Measurements from ENCODE around the gene CABP4.
"Not testable (repeated sequence)": the region's sequence is repeated elsewhere in the genome, so short reads cannot be mapped to it uniquely, and the experiment has no call there.

Gene CABP4

DNA sequence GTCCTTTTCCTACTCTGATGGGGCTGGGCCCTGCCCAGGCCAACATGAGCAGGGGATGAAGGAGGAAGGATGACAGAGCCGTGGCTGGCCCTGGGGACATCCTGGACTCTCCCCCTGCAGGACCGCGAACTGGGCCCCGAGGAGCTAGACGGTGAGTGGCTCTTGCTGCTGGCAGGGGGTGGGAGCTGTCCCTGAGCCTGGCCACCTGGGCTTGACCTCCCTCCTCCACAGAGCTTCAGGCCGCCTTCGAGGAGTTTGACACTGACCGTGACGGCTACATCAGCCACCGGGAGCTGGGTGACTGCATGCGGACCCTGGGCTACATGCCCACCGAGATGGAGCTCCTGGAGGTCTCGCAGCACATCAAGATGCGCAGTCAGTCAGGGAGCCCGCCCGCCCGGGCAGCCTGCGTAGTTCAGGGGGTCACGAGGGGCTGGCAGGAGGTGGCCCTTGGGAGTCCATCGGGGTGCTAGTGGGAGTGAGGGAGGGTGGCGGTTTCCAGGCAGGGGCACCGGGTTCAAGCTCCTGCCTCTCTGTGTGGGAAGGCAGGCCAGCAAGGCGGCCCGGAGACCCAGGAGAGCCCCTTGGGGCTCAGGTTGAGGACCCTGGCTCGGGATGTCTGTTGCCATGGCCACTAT is 1.0 kb downstream of the CABP4 start:
- no peak for DNase-seq

DNA sequence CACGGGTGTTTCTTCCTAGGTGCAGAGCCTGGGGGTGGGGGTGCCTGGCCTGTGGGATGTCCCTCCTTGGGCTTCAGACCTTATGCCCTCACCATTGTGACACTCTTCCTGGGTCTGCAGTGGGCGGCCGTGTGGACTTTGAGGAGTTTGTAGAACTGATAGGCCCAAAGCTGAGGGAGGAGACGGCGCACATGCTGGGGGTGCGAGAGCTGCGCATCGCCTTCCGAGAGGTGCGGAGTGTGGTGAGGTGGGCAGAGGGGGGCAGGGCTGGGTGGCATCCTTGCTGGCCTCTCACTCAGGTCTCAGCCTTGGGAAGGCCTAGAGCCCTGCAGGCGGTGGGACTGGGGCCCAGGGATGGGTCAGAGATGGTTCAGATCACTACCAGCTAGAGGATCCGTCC is 2.3 kb downstream of the CABP4 start:
- DNase-seq: no peak

DNA sequence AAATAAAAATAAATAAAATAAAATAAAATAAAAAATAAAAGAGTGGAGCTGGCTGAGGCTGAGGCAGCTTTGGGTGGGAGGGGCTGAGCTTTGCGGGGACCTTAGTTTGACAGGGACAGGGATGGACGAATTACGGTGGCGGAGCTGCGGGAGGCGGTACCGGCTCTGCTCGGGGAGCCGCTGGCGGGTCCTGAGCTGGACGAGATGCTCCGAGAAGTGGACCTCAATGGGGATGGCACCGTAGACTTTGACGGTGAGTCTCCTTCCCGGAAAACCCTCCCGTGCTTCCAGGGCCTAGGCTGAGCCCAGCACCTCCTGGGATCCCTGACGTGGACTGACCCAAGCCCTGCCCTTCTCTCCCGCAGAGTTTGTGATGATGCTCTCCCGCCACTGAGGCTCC is 3.1 kb downstream of the CABP4 start:
- no peak for DNase-seq

DNA sequence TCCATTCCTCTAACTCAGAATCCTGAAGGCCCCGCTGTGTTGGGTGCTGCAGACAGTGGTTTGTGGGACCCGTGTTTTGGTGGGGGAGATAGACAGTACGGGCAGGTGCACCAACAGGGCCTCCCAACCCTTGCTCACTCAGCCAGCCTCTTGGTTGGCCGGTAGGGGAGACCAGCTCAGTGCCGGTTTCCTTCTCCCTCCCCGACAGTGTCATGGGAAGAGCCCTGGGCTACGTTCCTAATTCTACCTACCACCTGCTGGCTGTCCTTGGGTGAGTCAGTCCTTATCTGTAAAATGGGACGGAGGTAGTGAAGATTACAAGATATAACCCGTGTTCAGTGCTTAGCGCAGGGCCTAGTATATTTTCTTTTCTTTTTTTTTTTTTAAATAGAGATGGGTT is 8.0 kb downstream of the CABP4 start:
- DNase-seq: no peak

DNA sequence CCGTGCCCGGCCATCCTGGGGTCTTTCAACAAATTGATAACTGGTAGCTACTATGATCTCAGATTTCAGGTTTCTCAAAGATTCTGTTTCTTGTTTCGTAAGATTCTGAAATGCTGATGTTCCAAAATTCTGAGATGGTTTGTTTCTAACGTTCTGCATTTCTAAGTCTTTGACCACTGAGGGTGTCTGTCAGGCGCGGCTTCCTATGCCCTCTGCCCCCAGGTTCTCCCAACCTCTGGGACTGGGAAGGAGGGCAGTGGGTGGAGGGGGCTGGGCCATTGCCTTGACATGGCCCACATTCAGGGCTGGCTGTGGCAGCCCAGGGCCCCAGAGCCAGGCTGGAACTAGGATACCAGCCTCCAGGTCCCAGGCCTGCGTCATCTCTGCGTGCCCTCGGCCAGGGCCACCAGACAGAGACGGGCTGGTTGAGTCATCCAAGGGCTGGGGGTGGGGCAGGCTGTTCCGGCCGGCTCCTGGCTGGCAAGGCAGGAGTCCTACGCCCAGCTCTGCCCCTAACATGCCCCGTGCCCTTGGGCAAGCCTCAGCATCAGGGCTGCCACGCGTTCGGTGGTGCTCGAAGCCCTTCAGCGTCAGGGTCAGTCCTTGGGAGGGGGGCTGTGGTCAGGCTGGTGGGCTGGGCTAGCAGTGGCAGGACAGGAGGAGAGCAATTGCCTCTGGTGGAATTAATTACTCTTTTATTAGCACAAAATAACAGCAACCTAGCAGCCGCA is 8.7 kb downstream of the CABP4 start:
- no peak for DNase-seq

DNA sequence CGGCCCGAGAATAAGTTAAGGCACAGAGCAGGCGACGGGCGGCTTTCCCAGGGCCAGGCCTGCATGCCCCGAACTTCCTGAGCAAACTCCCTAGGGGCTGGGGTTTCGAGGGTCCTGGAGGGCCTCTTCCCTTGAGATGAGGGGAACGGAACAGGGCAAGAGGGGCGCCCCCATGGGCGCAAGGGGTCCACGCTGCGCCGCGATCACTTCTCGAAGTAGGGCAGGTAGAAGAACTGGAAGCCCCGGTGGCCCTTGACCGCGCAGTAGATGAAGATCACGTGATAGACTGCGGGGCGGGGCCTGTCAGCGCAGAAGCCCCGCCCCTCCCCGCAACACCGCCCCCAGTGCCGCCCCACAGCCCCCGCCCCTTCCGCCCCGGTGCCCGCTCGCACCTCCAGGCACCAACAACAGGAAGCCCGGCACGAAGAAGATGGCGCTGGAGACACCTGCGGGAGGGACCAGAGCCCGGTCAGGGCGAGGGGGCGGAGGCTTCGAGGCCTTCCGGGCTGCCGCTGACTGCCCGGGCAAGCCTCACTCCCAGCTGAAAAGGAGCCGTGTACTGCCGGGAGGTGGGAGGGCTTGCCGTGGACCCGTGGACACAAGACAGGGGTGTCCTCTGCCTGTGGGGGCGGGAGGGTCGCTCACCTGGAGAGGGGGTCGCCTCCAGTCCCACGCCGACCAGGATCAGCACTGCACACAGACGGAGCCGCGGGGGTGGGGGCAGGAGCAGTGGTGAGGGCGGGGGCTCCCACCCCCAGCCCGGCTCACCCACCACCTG is 9.4 kb downstream of the CABP4 start:
- peak; percentile 88 for DNase-seq

DNA sequence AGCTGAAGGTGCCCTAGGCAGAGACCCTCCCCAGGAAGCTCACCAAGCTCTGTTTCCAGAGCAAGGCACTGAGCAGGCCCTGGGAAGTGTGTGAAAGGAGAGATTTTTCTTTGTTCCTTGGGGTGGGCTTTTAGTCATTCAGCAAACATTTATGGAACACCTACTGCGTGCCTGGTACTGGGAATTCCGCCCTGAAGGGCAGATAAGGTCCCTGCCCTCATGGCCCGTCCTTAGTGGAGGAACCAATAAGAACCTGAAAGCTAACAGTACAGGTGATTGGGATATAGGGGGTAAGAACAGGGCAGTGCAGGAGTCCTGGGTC is 10.0 kb downstream of the CABP4 start:
- no peak for DNase-seq

DNA sequence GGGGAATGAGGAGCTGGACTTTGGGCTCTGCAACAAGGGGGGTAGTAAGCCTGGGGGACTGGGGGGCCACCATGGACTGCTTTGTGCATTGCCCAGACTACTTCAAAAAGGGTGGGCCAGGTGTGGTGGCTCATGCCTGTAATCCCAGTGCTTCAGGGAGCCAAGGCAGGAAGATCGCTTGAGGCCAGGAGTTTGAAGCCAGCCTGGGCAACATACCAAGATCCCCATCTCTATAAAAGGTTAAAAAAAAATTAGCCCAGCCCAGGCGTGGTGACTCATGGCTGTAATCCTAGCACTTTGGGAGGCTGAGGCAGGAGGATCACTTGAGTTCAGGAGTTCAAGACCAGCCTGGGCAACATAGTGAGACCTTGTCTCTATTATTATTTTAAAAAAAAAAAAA is 10.4 kb downstream of the CABP4 start:
- DNase-seq: not testable (repeated sequence)

DNA sequence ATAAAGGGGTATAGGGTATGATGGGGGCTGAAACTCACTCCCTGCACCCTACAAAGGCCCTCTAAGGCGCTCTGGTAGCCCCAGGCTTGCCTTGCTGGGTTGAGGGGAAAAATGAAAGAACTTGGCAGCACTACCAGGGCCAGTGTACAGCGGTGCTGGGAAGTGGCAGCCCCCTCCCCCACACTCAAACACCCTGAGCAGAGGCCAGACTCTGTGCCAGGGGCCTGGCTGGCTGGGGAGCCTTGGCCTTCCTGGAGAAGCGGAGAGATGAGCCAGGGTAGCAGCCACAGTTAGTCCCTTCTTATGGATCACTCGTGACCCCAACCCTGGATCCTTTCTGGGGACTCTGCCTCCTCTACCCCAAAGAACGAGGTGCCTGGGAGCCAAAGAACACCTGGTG is 11.2 kb downstream of the CABP4 start:
- DNase-seq: peak; percentile 11

DNA sequence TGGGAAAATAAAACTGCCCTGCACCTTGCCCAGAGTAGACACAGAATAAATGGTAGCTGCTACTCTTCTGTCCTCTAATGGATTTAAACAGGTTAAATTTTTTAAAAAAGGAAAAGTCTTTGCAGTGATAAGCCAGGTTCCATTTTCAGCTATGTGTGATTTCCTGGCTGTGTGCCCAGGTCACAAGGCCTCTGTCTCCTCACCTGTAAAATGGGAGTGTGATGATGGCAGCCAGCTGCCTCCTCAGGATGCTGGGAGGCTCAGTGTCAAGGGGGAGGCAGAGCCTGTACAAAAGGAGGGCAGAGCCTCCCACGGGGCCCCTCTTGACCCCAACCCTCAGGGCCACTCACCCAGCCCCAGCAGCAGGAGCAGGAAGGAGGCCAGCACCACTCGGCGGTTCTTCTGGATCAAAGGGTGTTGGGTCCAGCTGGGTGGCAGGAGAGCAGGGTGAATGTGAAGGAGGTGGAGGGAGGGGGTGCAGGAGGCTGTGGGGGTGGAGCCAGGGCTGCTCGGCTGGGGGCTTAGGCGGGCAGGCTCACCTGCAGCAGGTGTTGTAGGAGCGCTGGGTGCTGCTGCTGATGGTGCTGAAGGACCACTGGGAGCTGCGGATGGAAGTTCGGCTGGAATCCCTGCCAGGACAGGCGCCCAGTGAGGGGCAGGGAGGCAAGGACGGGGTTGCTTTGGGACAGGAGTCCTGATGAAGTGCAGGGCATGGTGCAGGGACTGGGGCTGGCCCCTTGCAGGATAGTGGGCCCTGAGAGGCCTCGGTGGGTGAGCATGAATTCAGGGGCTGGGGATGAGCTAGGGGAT is 12.0 kb downstream of the CABP4 start:
- no peak for DNase-seq

DNA sequence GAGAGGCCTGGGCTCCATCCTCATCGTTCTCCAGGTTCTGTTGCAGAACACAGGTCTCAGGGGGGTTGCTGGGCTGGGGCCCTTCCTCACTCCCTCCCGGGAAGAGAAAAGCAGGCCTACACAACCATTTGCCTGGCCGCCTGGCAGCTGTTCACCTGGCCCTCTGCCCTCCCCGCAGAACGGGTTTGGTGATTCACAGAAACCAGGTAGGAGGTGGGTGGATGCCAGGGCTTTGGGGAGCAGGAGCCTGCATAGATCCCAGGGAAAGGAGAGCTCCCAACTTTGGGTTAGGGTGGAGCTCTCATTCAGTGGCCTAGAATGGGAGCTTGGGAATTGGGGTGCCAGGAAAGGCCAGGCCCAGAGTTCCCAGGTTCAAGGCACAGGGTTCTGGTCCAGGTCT is 12.9 kb downstream of the CABP4 start:
- peak; percentile 8 for DNase-seq

DNA sequence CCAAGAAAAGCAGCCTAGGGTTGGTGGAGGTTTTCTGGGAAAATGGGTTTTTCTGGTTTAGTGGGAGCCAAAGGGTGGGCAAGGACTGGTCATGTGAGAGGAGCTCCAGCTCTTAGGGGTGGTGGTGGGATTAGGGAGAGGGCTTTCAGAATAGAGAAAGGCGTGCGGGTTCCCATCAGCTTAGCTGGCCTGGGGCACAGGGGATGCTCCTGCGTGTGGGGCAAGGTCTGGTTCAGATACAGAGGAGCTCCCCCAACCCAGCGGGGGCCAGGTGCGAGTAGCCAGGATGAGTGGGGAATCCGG is 13.3 kb downstream of the CABP4 start:
- DNase-seq: no peak

DNA sequence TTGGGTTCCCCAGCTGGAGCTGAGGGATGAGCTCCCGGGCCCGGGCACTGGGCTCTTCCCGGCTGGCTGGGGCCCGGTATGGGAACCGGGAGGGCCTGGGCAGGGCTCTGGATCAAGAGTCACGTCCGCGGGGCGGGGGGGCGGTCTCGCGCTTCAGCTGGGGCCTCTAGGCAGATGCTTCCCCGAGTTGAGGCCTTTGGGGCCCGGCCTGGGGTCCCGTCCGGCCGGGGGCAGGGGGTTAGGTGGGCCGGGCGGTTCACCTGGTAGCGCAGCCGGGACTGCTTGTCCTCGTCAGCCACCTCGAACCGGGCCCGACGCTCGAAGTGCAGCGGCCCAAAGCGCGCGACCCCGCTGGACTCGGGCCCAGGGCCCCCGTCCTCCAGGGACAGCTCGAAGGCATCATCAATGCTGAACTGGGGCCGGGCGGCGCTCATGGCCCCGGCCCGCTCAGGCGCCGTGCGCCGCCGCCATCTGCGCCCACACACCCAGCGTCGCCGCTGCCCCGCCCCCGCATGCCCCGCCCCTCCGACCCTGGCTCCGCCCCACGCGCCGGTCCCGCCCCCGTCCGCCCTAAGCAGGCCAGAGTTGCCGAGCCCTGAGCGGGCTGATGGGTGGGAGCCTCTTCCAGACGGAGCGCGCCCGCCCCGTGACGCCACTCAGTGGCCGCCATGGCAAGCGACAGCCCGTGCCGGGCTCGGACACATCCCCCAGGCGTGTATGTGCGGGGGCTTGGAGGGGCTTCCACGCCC is 13.8 kb downstream of the CABP4 start, which contains the start of gene TMEM134:
Gene TMEM134 (minus strand): TSS at position 493 of the 749 bp plus-strand sequence. CDS start 59 bp downstream, at position 434.
- peak; percentile 85 for DNase-seq

DNA sequence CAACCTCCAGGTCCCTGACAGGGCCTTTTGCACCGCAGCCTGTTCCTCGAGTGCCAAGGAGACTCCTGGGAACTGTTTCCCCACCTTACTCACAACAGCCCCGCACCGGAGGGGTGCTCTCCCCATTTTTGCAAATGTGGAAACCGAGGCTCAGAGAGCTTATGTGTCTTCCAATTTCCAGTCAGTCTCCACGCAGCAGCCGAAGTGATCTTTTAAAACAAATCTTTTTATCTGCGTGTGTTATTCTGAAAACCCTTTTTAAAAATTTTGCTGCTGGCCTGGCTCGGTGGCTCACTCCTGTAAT is 14.3 kb downstream of the CABP4 start:
- no peak for DNase-seq

DNA sequence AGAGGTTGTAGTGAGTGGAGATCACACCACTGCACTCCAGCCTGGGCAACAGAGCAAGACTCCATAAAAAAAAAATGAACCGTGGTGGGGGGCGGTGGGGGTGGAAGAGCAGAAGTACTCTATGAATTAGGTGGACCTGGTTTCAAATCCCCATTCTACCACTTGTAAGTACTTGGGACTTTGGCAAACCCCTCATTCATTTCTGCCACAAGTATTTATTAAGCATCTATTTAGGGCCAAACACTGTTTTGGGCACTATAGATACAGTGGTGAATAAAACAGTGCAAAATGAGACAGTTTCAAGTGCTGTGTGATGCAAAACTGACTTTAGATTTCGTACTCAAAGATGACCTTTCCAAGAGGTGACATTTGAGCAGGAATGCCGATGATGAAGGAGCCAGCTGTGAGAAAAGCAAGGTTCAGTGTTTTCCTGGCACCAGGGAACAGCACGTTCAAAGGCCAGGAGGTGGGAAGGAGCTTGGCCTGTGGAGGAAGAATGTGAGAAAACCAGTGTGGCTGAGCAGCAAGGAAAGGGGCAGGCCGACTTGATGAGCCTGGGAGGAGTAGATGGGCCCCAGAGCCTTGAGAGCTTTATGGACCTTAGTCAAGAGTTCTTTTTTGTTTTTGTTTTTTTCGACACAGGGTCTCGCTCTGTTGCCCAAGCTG is 15.3 kb downstream of the CABP4 start:
- DNase-seq: no peak

DNA sequence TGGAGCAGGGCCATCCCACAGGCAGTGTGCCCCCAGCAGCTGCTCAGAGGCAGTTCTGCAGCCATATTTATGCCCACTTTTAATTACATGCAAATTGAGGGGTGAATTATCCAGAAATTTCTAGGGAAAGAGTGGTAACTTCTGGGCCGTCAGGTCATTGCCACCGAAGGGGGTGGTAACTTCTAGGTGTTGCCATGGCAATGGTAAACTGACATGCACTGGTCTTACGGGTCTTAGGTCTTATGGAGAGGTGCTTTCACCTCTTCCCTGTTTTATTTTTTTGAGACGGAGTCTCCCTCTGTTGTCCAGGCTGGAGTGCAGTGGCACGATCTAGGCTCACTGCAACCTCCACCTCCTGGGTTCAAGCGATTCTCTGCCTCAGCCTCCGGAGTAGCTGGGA is 17.7 kb downstream of the CABP4 start:
- no peak for DNase-seq

DNA sequence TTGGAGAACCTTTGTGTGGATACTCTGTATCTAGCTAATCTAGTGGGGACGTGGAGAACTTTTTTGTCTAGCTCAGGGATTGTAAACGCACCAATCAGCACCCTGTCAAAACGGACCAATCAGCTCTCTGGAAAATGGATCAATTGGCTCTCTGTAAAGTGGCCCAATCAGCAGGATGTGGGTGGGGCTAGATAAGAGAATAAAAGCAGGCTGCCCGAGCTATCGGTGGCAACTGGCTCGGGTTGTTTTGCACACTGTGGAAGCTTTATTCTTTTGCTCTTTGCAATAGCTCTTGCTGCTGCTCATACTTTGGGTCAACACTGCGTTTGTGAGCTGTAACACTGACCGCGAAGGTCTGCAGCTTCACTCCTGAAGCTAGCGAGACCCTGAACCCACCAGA is 21.5 kb downstream of the CABP4 start:
- not testable (repeated sequence) for DNase-seq

DNA sequence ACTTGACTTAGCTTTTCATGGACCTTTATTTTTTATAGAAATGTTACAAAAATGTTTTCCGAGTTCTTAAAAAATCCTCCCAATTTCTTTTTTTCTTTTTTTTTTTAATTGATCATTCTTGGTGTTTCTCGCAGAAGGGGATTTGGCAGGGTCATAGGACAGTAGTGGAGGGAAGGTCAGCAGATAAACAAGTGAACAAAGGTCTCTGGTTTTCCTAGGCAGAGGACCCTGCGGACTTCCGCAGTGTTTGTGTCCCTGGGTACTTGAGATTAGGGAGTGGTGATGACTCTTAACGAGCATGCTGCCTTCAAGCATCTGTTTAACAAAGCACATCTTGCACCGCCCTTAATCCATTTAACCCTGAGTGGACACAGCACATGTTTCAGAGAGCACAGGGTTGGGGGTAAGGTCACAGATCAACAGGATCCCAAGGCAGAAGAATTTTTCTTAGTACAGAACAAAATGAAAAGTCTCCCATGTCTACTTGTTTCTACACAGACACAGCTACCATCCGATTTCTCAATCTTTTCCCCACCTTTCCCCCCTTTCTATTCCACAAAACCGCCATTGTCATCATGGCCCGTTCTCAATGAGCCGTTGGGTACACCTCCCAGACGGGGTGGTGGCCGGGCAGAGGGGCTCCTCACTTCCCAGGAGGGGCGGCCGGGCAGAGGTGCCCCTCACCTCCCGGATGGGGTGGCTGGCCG is 22.3 kb downstream of the CABP4 start:
- DNase-seq: not testable (repeated sequence)

DNA sequence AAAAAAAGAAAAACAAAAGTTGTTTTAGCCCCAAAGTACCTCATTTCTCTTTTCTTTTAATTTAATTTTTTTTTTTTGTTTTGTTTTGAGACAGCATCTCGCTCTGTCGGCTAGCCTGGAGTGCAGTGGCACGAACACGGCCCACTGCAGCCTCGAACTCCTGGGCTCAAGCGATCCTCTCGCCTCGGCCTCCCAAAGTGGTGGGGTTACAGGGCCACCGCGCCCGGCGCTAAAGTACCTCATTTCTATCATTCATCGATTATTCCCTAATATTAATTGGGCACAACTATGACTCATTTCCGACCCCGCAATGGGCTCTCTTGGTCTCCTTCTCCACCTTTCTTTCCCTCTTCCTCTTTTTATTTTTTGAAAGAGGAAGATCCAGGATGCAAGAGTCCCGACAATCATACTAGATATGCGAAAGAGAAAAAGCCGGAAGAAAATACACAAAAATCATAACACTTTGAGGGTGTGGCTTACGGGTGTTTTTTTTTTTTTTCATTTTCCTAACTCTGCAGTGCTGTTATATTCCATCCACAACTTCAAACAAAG is 27.2 kb downstream of the CABP4 start:
- no peak for DNase-seq

DNA sequence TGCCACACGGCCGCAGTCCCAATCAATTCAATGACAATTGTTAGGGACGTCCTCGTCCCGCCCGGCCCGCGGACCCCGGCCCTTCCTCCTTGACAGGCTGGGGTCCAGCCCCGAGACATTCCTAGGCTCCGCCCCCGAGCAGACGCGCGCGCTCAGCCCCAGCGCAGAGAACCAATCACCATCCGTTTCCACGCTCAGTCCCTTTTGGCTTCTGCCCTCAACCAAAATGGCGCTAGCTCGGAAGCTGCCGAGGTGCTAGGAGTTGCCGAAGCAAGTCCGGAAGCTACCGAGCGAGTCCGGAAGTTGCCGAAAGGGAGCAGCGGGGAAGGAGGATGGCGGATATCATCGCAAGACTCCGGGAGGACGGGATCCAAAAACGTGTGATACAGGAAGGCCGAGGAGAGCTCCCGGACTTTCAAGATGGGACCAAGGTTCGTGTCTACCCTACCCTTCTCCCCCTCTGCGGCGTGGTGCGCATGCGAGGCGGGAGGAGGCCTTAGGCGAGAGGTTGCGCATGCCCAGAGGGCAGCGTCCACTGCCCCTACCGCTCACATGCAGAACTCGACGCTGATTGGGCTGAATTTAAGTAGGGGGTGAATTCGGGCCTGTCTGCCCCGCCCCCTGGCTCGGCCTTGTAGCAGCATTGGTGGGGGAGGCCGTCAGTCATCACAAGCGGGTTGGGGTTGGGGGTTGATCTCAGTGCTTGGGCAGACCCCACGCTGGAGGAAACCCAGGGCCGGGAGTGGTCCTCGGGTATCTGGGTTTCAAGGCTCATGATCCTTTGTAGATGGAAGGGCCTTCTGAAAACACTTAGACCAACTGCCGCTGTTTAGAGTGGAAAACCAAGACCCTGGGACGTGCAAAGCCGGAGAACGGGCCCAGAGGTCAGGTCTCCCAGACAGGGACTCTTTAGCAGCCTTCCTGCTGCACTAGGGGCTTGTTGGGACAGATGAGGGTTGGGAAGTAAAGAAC is 28.0 kb downstream of the CABP4 start, which contains the start of gene AIP:
Gene AIP (plus strand): TSS at position 200 of the 972 bp plus-strand sequence. CDS start 133 bp downstream, at position 333.
- peak; percentile 98 for DNase-seq
